GM23338 (cell line): ENCODE measurements around the gene GTF3C2. TPM values are rescaled to one million over a fixed set of nuclear protein-coding genes. Genes with fewer than 3 reads are reported as not detected.

Source experiments
- ATAC-seq: fragments of 200-7000 bp; cut with Tn5 transposase; 3 replicates; pipeline ENCODE4 v1.9.1; 2020
- DNase-seq: peaks from one replicate; pipeline ENCODE4 v3.0.0-alpha.2; 2015; ENCODE audit warnings: low spot score
- H2AFZ ChIP-seq: fragments of 200-600 bp; sonication (generic); 2 replicates; pipeline ENCODE4 v1.8.0; 2016; ENCODE audit warnings: antibody characterized with exemption, mild to moderate bottlenecking, moderate library complexity
- H3F3A ChIP-seq: fragments of 200-600 bp; sonication (generic); replicated peaks from 2 replicates; pipeline ENCODE4 v1.8.0; 2017; ENCODE audit warnings: antibody characterized with exemption, mixed run types, low read depth
- H3K27ac ChIP-seq: fragments of 200-600 bp; sonication (generic); 2 replicates; pipeline ENCODE4 v1.6.1; 2016; ENCODE audit warnings: low read depth
- H3K27me3 ChIP-seq: fragments of 200-600 bp; sonication (generic); 2 replicates; pipeline ENCODE4 v1.8.0; 2016; ENCODE audit warnings: mild to moderate bottlenecking, mixed run types, moderate library complexity; ENCODE audit not compliant: insufficient read depth
- H3K36me3 ChIP-seq: fragments of 200-600 bp; sonication (generic); 2 replicates; pipeline ENCODE4 v1.8.0; 2016; ENCODE audit warnings: mild to moderate bottlenecking; ENCODE audit not compliant: insufficient read depth
- H3K4me1 ChIP-seq: fragments of 200-600 bp; sonication (generic); 2 replicates; pipeline ENCODE4 v1.8.0; 2016; ENCODE audit warnings: mild to moderate bottlenecking, moderate library complexity; ENCODE audit not compliant: insufficient read depth
- H3K4me2 ChIP-seq: fragments of 200-600 bp; sonication (generic); 2 replicates; pipeline ENCODE4 v1.7.1; 2017; ENCODE audit warnings: mixed run types
- H3K4me3 ChIP-seq: fragments of 200-600 bp; sonication (generic); 2 replicates; pipeline ENCODE4 v1.6.1; 2016; ENCODE audit warnings: mixed run types
- H3K79me2 ChIP-seq: fragments of 200-600 bp; sonication (generic); replicated peaks from 2 replicates; pipeline ENCODE4 v1.8.0; 2017; ENCODE audit warnings: mild to moderate bottlenecking; ENCODE audit not compliant: insufficient read depth
- H3K9me2 ChIP-seq: fragments of 200-600 bp; sonication (generic); 2 replicates; pipeline ENCODE4 v1.8.0; 2017; ENCODE audit not compliant: insufficient read depth
- H4K20me1 ChIP-seq: fragments of 200-600 bp; sonication (generic); replicated peaks from 2 replicates; pipeline ENCODE4 v1.8.0; 2017; ENCODE audit warnings: mild to moderate bottlenecking; ENCODE audit not compliant: insufficient read depth
- H3K27ac Mint-ChIP-seq: 2 replicates; pipeline ENCODE4 v1.8.0; 2020; ENCODE audit warnings: inconsistent platforms, mild to moderate bottlenecking, moderate library complexity, mixed read lengths
- H3K27me3 Mint-ChIP-seq: 3 replicates; pipeline ENCODE4 v1.8.0; 2022; ENCODE audit warnings: low read depth, mild to moderate bottlenecking, moderate library complexity, mixed read lengths, inconsistent platforms; ENCODE audit not compliant: insufficient read depth, poor library complexity
- H3K36me3 Mint-ChIP-seq: 3 replicates; pipeline ENCODE4 v1.8.0; 2021; ENCODE audit warnings: low read depth, mild to moderate bottlenecking, inconsistent platforms, moderate library complexity, mixed read lengths
- H3K4me1 Mint-ChIP-seq: 3 replicates; pipeline ENCODE4 v1.8.0; 2020; ENCODE audit warnings: mild to moderate bottlenecking, inconsistent platforms, mixed read lengths
- H3K4me3 Mint-ChIP-seq: 3 replicates; pipeline ENCODE4 v1.8.0; 2021; ENCODE audit warnings: moderate library complexity, mild to moderate bottlenecking, inconsistent platforms, mixed read lengths
- H3K9me3 Mint-ChIP-seq: 3 replicates; pipeline ENCODE4 v1.8.0; 2020; ENCODE audit warnings: moderate library complexity, mild to moderate bottlenecking, inconsistent platforms, mixed read lengths
- CREB1 ChIP-seq: fragments of 250-450 bp; sonication (Bioruptor Pico); IDR thresholded peaks from 2 replicates; pipeline ENCODE4 v1.5.0; 2020; ENCODE audit warnings: low read depth, mild to moderate bottlenecking, moderate library complexity
- EZH2phosphoT487 ChIP-seq: fragments of 200-600 bp; sonication (generic); IDR thresholded peaks from one replicate; pipeline ENCODE4 v1.8.1; 2018; ENCODE audit warnings: antibody characterized with exemption; ENCODE audit not compliant: unreplicated experiment
- NANOG ChIP-seq: IDR thresholded peaks from 2 replicates; pipeline ENCODE4 v1.6.1; 2016; ENCODE audit warnings: antibody characterized with exemption, borderline replicate concordance
- POLR2AphosphoS5 ChIP-seq: IDR thresholded peaks from 2 replicates; pipeline ENCODE4 v1.6.1; 2016; ENCODE audit warnings: antibody characterized with exemption, low read depth
- ZNF114 ChIP-seq: fragments of 250-450 bp; sonication (Bioruptor Pico); IDR thresholded peaks from 2 replicates; pipeline ENCODE4 v1.5.0; 2020; ENCODE audit warnings: mild to moderate bottlenecking, moderate library complexity
- ZNF331 ChIP-seq: fragments of 250-450 bp; sonication (Bioruptor Pico); IDR thresholded peaks from 2 replicates; pipeline ENCODE4 v1.5.0; 2020; ENCODE audit warnings: low read depth, mild to moderate bottlenecking, moderate library complexity
- polyA plus RNA-seq: library from polyadenylated mRNA; unstranded; fragments of >200 nt; fragmentation: Nextera tagmentation; extraction: Ambion mirVana; gene quantifications from 2 replicates; pipeline ENCODE4 v1.2.1, GENCODE V29; 2016
- total RNA-seq: library from RNA; depleted of rRNA; stranded (reverse); fragments of >200 nt; shearing (Covaris generic); gene quantifications from 2 replicates; pipeline ENCODE4 v1.2.3, GENCODE V29; 2014
- TF ChIP-seq, protein P1 (sequence below): fragments of 250-450 bp; sonication (Bioruptor Pico); IDR thresholded peaks from 2 replicates; pipeline ENCODE4 v1.5.0; 2020; ENCODE audit warnings: mild to moderate bottlenecking, moderate library complexity
- TF ChIP-seq, protein P2 (sequence below), 2 experiments: fragments of 200-600 bp in 1 of 2; sonication (generic) in 1 of 2; conservative IDR thresholded peaks; 2 replicates each; pipeline versions ENCODE4 v1.5.1 to v1.6.1; 2016 to 2017; ENCODE audit warnings: antibody characterized with exemption in 2 of 2, low read depth in 2 of 2, mild to moderate bottlenecking in 2 of 2, moderate library complexity in 1 of 2

GTF3C2 gene
- total and polyA plus RNA-seq, 2 experiments from 2014 or later: 69.1 to 118 TPM

DNA sequence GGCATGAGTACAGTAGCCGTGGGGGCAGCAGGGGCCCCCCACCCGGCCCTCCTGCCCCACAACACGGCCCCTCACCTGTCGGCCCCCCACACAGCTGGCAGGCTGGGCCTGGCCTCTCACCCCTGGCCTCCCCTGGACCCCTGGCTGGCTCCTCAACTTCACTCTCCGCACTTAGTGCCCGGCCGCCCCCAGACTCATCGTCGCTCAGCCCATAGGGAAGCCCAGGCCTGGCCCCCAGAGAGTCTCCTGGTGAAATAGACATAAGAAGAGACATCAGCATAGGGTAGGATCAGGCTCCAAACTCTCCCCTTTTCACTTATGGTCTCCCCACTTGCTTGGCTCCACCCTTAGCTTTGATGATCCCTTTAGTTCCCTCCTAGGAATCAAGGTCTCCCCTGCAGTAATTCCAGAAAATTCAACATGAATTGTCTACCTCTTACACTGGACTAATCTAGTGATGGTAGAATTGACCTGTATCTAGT is 22.3 kb upstream of the GTF3C2 start (continued):
- TF ChIP-seq, protein P1, sequence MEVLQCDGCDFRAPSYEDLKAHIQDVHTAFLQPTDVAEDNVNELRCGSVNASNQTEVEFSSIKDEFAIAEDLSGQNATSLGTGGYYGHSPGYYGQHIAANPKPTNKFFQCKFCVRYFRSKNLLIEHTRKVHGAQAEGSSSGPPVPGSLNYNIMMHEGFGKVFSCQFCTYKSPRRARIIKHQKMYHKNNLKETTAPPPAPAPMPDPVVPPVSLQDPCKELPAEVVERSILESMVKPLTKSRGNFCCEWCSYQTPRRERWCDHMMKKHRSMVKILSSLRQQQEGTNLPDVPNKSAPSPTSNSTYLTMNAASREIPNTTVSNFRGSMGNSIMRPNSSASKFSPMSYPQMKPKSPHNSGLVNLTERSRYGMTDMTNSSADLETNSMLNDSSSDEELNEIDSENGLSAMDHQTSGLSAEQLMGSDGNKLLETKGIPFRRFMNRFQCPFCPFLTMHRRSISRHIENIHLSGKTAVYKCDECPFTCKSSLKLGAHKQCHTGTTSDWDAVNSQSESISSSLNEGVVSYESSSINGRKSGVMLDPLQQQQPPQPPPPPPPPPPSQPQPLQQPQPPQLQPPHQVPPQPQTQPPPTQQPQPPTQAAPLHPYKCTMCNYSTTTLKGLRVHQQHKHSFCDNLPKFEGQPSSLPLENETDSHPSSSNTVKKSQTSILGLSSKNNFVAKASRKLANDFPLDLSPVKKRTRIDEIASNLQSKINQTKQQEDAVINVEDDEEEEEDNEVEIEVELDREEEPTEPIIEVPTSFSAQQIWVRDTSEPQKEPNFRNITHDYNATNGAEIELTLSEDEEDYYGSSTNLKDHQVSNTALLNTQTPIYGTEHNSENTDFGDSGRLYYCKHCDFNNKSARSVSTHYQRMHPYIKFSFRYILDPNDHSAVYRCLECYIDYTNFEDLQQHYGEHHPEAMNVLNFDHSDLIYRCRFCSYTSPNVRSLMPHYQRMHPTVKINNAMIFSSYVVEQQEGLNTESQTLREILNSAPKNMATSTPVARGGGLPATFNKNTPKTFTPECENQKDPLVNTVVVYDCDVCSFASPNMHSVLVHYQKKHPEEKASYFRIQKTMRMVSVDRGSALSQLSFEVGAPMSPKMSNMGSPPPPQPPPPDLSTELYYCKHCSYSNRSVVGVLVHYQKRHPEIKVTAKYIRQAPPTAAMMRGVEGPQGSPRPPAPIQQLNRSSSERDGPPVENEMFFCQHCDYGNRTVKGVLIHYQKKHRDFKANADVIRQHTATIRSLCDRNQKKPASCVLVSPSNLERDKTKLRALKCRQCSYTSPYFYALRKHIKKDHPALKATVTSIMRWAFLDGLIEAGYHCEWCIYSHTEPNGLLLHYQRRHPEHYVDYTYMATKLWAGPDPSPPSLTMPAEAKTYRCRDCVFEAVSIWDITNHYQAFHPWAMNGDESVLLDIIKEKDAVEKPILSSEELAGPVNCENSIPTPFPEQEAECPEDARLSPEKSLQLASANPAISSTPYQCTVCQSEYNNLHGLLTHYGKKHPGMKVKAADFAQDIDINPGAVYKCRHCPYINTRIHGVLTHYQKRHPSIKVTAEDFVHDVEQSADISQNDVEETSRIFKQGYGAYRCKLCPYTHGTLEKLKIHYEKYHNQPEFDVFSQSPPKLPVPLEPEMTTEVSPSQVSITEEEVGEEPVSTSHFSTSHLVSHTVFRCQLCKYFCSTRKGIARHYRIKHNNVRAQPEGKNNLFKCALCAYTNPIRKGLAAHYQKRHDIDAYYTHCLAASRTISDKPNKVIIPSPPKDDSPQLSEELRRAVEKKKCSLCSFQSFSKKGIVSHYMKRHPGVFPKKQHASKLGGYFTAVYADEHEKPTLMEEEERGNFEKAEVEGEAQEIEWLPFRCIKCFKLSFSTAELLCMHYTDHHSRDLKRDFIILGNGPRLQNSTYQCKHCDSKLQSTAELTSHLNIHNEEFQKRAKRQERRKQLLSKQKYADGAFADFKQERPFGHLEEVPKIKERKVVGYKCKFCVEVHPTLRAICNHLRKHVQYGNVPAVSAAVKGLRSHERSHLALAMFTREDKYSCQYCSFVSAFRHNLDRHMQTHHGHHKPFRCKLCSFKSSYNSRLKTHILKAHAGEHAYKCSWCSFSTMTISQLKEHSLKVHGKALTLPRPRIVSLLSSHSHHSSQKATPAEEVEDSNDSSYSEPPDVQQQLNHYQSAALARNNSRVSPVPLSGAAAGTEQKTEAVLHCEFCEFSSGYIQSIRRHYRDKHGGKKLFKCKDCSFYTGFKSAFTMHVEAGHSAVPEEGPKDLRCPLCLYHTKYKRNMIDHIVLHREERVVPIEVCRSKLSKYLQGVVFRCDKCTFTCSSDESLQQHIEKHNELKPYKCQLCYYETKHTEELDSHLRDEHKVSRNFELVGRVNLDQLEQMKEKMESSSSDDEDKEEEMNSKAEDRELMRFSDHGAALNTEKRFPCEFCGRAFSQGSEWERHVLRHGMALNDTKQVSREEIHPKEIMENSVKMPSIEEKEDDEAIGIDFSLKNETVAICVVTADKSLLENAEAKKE: no peak
- TF ChIP-seq ZNF331 (CRISPR knock-in tag) (no peak), CREB1 (CRISPR knock-in tag) (no peak), ZNF114 (CRISPR knock-in tag) (no peak), EZH2phosphoT487 (no peak), NANOG (no peak)

DNA sequence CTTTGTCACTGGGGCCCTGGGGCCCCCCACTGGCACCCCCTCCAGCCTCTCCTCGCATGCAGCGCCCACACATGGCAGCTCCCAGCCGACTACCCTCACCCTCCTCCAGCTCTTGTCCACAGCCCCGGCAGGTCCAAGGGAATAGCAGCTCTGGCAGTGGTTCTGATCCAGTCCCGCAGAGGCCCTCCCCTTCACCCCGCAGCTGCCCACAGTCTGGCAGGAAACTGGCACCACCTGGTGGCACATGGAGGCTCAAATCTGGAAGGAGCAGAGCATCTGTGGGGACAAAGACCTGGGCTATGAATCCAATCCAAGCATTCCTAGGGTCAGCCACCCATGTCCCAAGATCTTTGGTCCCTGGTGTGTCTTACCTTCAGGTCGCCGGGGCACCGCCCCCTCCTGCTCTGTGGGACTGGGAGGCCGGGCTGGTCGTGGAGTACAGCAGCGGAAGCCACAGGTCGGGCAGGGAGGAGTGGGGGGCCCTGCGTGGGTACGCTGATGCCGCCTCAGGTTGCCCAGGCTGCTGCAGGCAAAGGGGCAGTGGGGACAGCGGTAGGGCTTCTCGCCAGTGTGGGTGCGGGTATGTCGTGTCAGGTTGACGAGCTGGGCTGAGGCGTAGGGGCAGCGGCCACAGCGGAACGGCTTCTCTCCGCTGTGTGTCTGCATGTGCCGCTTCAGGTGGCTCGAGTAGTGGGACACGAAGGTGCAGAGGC is 21.7 kb upstream of the GTF3C2 start:
- Mint-ChIP-seq H3K36me3 (peaks cover 78% of the 10 kb centered on the region), H3K4me3 (no peak overlapping the region), H3K27ac (no peak overlapping the region), H3K27me3 (peaks cover 30% of the 10 kb centered on the region), H3K4me1 (peaks cover 17% of the 10 kb centered on the region), H3K9me3 (no peaks in the 10 kb centered on the region)
- Histone ChIP-seq H3K27me3 (no peaks in the 10 kb centered on the region), H3K79me2 (peaks cover 14% of the 10 kb centered on the region), H3K4me2 (no peak overlapping the region), H3F3A (peaks cover 32% of the 10 kb centered on the region), H3K36me3 (peaks cover 38% of the 10 kb centered on the region), H3K27ac (0 out of 2 replicates have a peak overlapping the region, but pooled peaks have one; percentile 59), H4K20me1 (no peaks in the 10 kb centered on the region; the same call in 1 of the 2 replicates), H3K4me1 (peaks cover 7% of the 10 kb centered on the region), H2AFZ (no peak overlapping the region), H3K4me3 (no peak overlapping the region), H3K9me2 (no peaks in the 10 kb centered on the region)
- ATAC-seq (no peak), DNase-seq (peak; percentile 35)
- TF ChIP-seq POLR2AphosphoS5: no peak
- TF ChIP-seq, protein P2, sequence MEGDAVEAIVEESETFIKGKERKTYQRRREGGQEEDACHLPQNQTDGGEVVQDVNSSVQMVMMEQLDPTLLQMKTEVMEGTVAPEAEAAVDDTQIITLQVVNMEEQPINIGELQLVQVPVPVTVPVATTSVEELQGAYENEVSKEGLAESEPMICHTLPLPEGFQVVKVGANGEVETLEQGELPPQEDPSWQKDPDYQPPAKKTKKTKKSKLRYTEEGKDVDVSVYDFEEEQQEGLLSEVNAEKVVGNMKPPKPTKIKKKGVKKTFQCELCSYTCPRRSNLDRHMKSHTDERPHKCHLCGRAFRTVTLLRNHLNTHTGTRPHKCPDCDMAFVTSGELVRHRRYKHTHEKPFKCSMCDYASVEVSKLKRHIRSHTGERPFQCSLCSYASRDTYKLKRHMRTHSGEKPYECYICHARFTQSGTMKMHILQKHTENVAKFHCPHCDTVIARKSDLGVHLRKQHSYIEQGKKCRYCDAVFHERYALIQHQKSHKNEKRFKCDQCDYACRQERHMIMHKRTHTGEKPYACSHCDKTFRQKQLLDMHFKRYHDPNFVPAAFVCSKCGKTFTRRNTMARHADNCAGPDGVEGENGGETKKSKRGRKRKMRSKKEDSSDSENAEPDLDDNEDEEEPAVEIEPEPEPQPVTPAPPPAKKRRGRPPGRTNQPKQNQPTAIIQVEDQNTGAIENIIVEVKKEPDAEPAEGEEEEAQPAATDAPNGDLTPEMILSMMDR (conservative IDR thresholded peaks at IDR 0.05; ENCODE audit: low read depth in 2 of 2): peak; percentile 21 to 46; a peak in 3 of 4 replicates
- no peak for TF ChIP-seq ZNF114 (CRISPR knock-in tag)
